Activated CD4-positive, CD25-positive, alpha-beta regulatory T cell treated with anti-CD3 and anti-CD28 coated beads, Interleukin-2, amount 50 U/mL, for 16 hours (primary cell): ENCODE data around the gene GYPB.
"Not testable (repeated sequence)": the region's sequence is repeated elsewhere in the genome, so short reads cannot be mapped to it uniquely, and the experiment has no call there.

Experiments
- DNase-seq: peaks from one replicate; pipeline ENCODE4 v3.0.0-alpha.2; 2020; ENCODE audit warnings: low read depth, low spot score

The GYPB gene

GRCh38 chr4:144014808-144015207 lies 4.4 kb downstream of the GYPB start:
- DNase-seq: no peak

- DNase-seq: not testable (repeated sequence)
Observed at GRCh38 chr4:144008602-144009001, 10.6 kb downstream of the GYPB start.

- not testable (repeated sequence) for DNase-seq
Observed at GRCh38 chr4:144007960-144008359, 11.2 kb downstream of the GYPB start.

- not testable (repeated sequence) for DNase-seq
Observed at GRCh38 chr4:144006200-144006803, 12.9 kb downstream of the GYPB start.

GRCh38 chr4:144005558-144005953 lies 13.6 kb downstream of the GYPB start:
- DNase-seq: not testable (repeated sequence)

- not testable (repeated sequence) for DNase-seq
Observed at GRCh38 chr4:144004868-144005557, 14.2 kb downstream of the GYPB start.

- DNase-seq: not testable (repeated sequence)
Observed at GRCh38 chr4:144003890-144004265, 15.3 kb downstream of the GYPB start.

GRCh38 chr4:144003205-144003889 lies 15.8 kb downstream of the GYPB start:
- DNase-seq: not testable (repeated sequence)

GRCh38 chr4:144000331-144000995 lies 18.7 kb downstream of the GYPB start:
- DNase-seq: not testable (repeated sequence)

- DNase-seq: not testable (repeated sequence)
Observed at GRCh38 chr4:143996193-143996592, 23.0 kb downstream of the GYPB start.

GRCh38 chr4:143991761-143992160 lies 27.4 kb downstream of the GYPB start:
- not testable (repeated sequence) for DNase-seq

- not testable (repeated sequence) for DNase-seq
Observed at GRCh38 chr4:143990717-143991116, 28.5 kb downstream of the GYPB start.

GRCh38 chr4:143986180-143986579 lies 33.0 kb downstream of the GYPB start:
- no peak for DNase-seq

- not testable (repeated sequence) for DNase-seq
Observed at GRCh38 chr4:143980776-143981175, 38.4 kb downstream of the GYPB start.

GRCh38 chr4:143975527-143975926 lies 43.7 kb downstream of the GYPB start:
- DNase-seq: not testable (repeated sequence)

GRCh38 chr4:143974021-143974420 lies 45.2 kb downstream of the GYPB start:
- not testable (repeated sequence) for DNase-seq

GRCh38 chr4:143961075-143961474 lies 58.1 kb downstream of the GYPB start:
- no peak for DNase-seq

- DNase-seq: not testable (repeated sequence)
Observed at GRCh38 chr4:143955306-143955705, 63.9 kb downstream of the GYPB start.

- not testable (repeated sequence) for DNase-seq
Observed at GRCh38 chr4:143951458-143951972, 67.7 kb downstream of the GYPB start.

- not testable (repeated sequence) for DNase-seq
Observed at GRCh38 chr4:143950967-143951366, 68.2 kb downstream of the GYPB start.

- not testable (repeated sequence) for DNase-seq
Observed at GRCh38 chr4:143950185-143950584, 69.0 kb downstream of the GYPB start.

GRCh38 chr4:143947493-143947892 lies 71.7 kb downstream of the GYPB start:
- DNase-seq: not testable (repeated sequence)
